NOMO-1 treated with dmso at 0.1 percent for 144 hours (cell line): ENCODE data around the gene CTDSP2.
A peak's percentile ranks its signal among the peaks of the same experiment; 100 is the strongest.
"Not testable (repeated sequence)": the region's sequence is repeated elsewhere in the genome, so short reads cannot be mapped to it uniquely, and the experiment has no call there.

ENCODE experiments used
- DNase-seq: peaks from one replicate; lab custom pipeline; 2025; ENCODE audit not compliant: unreplicated experiment; lab: John Stamatoyannopoulos, UW

CTDSP2 gene

DNA sequence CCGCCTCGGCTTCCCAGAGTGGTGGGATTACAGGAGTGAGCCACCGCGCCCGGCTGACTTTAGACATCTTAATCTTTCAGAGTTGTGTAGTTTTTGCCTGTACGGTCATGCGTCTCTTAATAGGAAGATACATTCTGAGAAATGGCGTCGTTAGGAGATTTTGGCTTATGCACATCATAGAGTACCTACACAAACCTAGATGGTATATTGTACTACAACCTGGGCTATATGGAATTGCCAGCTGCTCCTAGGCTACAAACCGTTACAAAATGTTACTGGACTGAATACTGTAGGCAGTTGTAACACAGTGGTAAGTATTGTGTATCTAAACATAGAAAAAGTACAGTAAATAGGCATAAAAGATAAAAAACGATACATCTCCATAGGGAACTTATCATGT lies 62.7 kb downstream of the CTDSP2 start:
- DNase-seq, result no peak

DNA sequence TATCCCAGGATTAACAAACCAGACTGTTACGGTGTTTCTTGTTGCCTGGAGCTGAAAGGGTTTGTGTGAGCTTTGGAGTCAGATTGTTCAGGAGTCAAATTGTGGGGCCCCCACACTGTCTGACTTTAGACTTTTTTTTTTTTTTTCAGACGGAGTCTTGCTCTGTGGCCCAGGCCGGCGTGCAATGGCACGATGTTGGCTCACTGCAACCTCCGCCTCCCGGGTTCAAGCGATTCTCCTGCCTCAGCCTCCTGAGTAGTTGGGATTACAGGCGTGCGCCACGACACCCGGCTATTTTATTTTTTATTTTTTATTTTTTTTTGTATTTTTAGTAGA lies 63.1 kb downstream of the CTDSP2 start:
- DNase-seq, result no peak

- peak; percentile 87 for DNase-seq
Observed at GRCh38 chr12:57782608-57783465, 63.7 kb downstream of the CTDSP2 start, which contains the start of gene TSFM. TSS of gene TSFM (plus strand) at chr12:57782787. CDS start at chr12:57782802, 15 bp downstream.

- DNase-seq, result no peak
Observed at GRCh38 chr12:57782243-57782607, 64.3 kb downstream of the CTDSP2 start.

DNA sequence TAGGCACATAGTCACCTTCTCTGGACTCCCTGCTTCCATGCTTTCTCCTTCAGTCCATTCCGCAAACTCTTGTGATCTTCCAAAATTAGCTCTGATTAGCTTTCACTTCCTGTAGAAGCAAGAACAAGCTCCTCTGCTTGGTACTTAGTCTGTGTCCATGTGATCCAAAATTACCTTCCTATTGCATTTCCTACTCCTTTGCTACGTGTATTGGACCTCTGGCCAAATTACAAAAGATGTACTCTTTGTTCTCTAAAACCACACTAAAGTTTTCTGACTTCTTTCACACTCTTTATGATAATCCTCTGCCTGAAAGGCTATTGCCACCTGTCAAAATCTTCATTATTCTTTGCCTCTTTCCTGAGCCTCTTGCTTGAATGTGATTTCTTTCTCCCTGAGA lies 64.7 kb downstream of the CTDSP2 start:
- no peak for DNase-seq

DNA sequence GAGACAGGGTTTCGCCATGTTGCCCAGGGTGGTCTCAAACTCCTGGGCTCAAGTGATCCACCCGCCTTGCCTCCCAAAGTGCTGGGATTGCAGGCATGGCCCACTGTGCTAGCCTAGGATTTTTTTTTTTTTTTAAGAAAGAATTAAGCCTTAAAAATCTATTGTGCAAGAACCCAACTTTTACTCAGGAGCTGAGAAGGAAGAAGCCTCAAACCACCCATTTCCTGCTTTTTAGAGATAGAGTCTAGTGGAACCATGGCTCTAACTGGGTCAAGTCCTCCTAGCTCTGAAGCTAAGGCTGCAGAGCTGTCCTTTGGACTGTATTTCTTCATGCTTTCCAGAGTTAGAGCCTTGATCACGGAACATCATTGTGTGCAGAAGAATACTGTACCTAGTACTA lies 65.3 kb downstream of the CTDSP2 start:
- DNase-seq, result peak; percentile 33

- DNase-seq, result no peak
Observed at GRCh38 chr12:57780284-57780897, 66.1 kb downstream of the CTDSP2 start.

GRCh38 chr12:57779736-57780135 lies 66.8 kb downstream of the CTDSP2 start:
- no peak for DNase-seq

GRCh38 chr12:57777911-57778310 lies 68.6 kb downstream of the CTDSP2 start:
- DNase-seq, result no peak

DNA sequence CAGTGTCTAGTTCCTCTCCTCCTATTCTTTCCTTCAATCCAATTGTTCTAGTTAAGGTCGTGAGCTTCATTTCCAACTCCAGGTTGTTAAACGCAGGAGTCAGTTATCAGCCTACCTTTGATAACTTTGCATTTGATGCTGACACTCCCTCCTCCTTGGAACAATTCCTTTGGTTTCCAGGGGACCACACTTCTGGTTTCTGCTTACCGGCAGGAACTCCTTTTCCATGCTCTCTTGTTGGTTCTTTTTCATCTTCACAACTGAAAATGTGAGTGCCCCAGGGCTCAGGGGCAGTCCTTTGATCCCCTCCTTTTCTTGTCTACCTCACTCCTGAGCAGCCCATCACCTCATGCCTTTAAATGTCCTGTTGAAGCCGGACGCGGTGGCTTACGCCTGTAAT lies 69.2 kb downstream of the CTDSP2 start:
- DNase-seq, result no peak

DNA sequence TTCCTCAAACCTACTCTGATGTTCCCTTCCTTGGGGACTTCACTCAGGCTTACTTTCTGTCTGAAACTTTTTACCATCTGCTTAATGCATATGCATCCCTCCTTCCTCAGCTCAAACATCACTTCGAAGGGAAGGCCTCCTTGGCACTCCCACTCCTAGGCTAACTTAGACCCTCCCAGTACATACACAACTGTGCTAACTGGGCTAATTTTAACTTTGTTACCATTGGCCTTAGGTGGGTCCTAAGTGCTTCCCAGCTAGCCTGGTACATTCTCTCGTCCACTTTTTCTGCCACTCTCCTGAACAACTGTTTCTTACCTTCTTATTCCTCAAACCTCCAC lies 70.3 kb downstream of the CTDSP2 start:
- DNase-seq, result no peak

- no peak for DNase-seq
Observed at GRCh38 chr12:57775563-57776246, 70.8 kb downstream of the CTDSP2 start.

DNA sequence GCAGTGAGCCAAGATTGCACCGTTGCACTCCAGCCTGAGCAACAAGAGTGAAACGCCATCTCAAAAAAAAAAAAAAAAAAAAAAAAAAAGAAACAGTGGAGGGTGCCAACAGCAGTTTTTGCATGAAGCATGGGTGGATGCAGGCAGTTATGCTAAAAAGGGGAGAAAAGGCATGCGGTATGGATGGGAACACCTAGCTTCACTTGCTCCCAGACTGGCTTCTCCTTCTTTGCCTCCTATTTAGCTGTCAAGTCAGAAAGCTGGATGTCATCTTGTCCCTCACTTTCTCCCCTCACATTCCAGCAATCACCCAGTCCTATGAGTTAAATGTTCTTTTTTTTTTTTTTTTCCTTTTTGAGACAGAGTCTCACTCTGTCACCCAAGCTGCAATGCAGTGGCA lies 71.5 kb downstream of the CTDSP2 start:
- no peak for DNase-seq

DNA sequence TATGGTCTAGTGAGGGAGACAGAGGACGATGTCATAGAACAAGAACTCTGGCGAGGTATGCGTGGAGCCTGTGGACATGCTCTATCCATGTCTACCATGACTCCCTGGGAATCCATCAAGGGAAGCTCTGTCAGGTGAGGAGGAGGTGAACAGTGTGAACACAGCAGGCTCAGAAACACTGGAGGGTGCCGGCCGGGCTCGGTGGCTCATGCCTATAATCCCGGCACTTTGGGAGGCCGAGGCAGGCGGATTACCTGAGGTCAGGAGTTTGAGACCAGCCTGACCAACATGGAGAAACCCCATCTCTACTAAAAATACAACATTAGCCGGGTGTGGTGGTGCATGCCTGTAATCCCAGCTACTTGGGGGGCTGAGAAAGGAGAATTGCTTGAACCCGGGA lies 71.9 kb downstream of the CTDSP2 start:
- not testable (repeated sequence) for DNase-seq

- no peak for DNase-seq
Observed at GRCh38 chr12:57772429-57773322, 73.9 kb downstream of the CTDSP2 start, which contains the start of gene EEF1AKMT3. TSS of gene EEF1AKMT3 (plus strand) at chr12:57772614. CDS start at chr12:57772725, 111 bp downstream.

GRCh38 chr12:57771873-57772428 lies 74.6 kb downstream of the CTDSP2 start, which contains the start of gene METTL1:
TSS of gene METTL1 (minus strand) at chr12:57772105. CDS start at chr12:57772083, 22 bp downstream.
- peak; percentile 97 for DNase-seq

- peak; percentile 95 for DNase-seq
Observed at GRCh38 chr12:57771236-57771872, 75.2 kb downstream of the CTDSP2 start.

GRCh38 chr12:57770734-57771133 lies 75.8 kb downstream of the CTDSP2 start:
- DNase-seq, result no peak
